ENCODE data around the gene SMIM13. TPM values are rescaled to one million over a fixed set of nuclear protein-coding genes. Genes with fewer than 3 reads are reported as not detected.

The SMIM13 gene
- total RNA-seq (2021) (16.7 and 22.2 TPM in 2 replicates), Bru-seq, nascent RNA (percentile 94 among the genes with signal in this experiment), BruChase-seq, experiment 1, labeled RNA remaining after a 2-hour chase (percentile 92 among the genes with signal in this experiment), BruChase-seq, experiment 2, labeled RNA remaining after a 6-hour chase (percentile 82 among the genes with signal in this experiment)
- long read RNA-seq, full-length matches to known transcripts: 37 of 40 reads
- long read RNA-seq, partial matches to known transcripts: 0 of 40 reads
- long read RNA-seq, other reads (novel, unspliced or antisense): 3 of 40 reads

GRCh38 chr6:11093626-11094410, at the start of gene SMIM13:
TSS of gene SMIM13 (plus strand) at chr6:11093834. CDS start at chr6:11094314, 480 bp downstream.
- intact Hi-C loops (cut with micrococcal nuclease; ENCODE audit: unreplicated experiment): loop anchor here (1.0 to 5.0 kb wide), 5 partner anchors 50 to 402 kb away; partner anchors contain the start of gene NEDD9
- BruUV-seq (replicated peaks): no TSS peak

GRCh38 chr6:11043961-11044711, 49.5 kb upstream of the SMIM13 start, which contains the start of gene ELOVL2:
TSS of gene ELOVL2 (minus strand) at chr6:11044305. CDS start at chr6:11044230, 75 bp downstream.
- ChIA-PET POLR2A (ENCODE audit: unreplicated experiment) (interaction anchor here (0.7 kb wide), 1 partner anchor 17 kb away, joined by 3 read pairs; no protein-coding TSS in a partner anchor), CTCF (no interaction called here)
- H3K4me3 ChIP-seq: no peak within 1 kb of the TSS
- TF ChIP-seq EZH2 (IDR thresholded peaks at IDR 0.05; ENCODE audit: low read depth): no peak
- no peak; the same call in 1 of the 2 replicates for TF ChIP-seq CTCF (conservative IDR thresholded peaks at IDR 0.05)
- no peaks in the 10 kb centered on the region for H4K20me1 ChIP-seq (ENCODE audit: insufficient read depth)
- no peak within 1 kb of the TSS for H3K27ac ChIP-seq
- H3K4me1 ChIP-seq (replicated peaks; ENCODE audit: insufficient read depth): no peaks in the 10 kb centered on the region
- H3F3A ChIP-seq (ENCODE audit: insufficient read depth, low read depth): no peaks in the 10 kb centered on the region
- H3K9me3 ChIP-seq (ENCODE audit: insufficient read depth, low read depth): no peaks in the 10 kb centered on the region
- H3K36me3 ChIP-seq (ENCODE audit: low read depth): no peaks in the 10 kb centered on the region
- H3K27me3 ChIP-seq (ENCODE audit: insufficient read depth, low read depth): no peaks in the 10 kb centered on the region
- no peak within 1 kb of the TSS for H3K4me2 ChIP-seq
- peak in 1 of 2 experiments; percentile 51 for DNase-seq
- intact Hi-C loops (cut with micrococcal nuclease; ENCODE audit: unreplicated experiment): no loop called here
- no peaks in the 10 kb centered on the region for H3K79me2 ChIP-seq (ENCODE audit: low read depth)
- H3K9me2 ChIP-seq (ENCODE audit: insufficient read depth): no peaks in the 10 kb centered on the region
- no TSS peak for BruUV-seq (replicated peaks)
- no peak within 1 kb of the TSS for H2AFZ ChIP-seq

More at GRCh38 chr6:11093626-11094410, at the start of gene SMIM13:
- CTCF ChIA-PET: interaction anchor here (1.1 kb wide), 1 partner anchor 402 kb away, joined by 4 read pairs; no protein-coding TSS in a partner anchor
- H3K27me3 ChIP-seq (ENCODE audit: insufficient read depth, low read depth): no peaks in the 10 kb centered on the region
- H3K4me1 ChIP-seq (replicated peaks; ENCODE audit: insufficient read depth): 0 out of 2 replicates have a peak, but pooled peaks cover 8% of the 10 kb centered on the region
- H3K9me3 ChIP-seq (ENCODE audit: insufficient read depth, low read depth): no peaks in the 10 kb centered on the region
- peak; percentile 88 to 96 for DNase-seq
- peak within 1 kb of the TSS; percentile 95 for H3K4me2 ChIP-seq
- TF ChIP-seq EZH2 (IDR thresholded peaks at IDR 0.05; ENCODE audit: low read depth) (no peak), CTCF (conservative IDR thresholded peaks at IDR 0.05) (peak; percentile 56)
- peak within 1 kb of the TSS; percentile 76 for H3K4me3 ChIP-seq
- H4K20me1 ChIP-seq (ENCODE audit: insufficient read depth): no peaks in the 10 kb centered on the region
- no peaks in the 10 kb centered on the region for H3K36me3 ChIP-seq (ENCODE audit: low read depth)
- H2AFZ ChIP-seq: peak within 1 kb of the TSS; percentile 96
- no peaks in the 10 kb centered on the region for H3K9me2 ChIP-seq (ENCODE audit: insufficient read depth)
- 0 out of 2 replicates have a peak, but pooled peaks cover 6% of the 10 kb centered on the region for H3F3A ChIP-seq (ENCODE audit: insufficient read depth, low read depth)
- peak within 1 kb of the TSS; percentile 64 for H3K27ac ChIP-seq
- POLR2A ChIA-PET (ENCODE audit: unreplicated experiment): interaction anchor here (0.5 to 1.0 kb wide), 9 partner anchors 14 to 1005 kb away, joined by 3 to 7 read pairs (median 3); partner anchors contain the start of genes NEDD9 and TMEM14C
- H3K79me2 ChIP-seq (ENCODE audit: low read depth): peaks cover 44% of the 10 kb centered on the region

GRCh38 chr6:11044712-11045167, 48.9 kb upstream of the SMIM13 start:
- ChIA-PET CTCF (no interaction called here), POLR2A (ENCODE audit: unreplicated experiment) (no interaction called here)
- BruUV-seq (replicated peaks): no TSS peak
- no peaks in the 10 kb centered on the region for H3K4me1 ChIP-seq (replicated peaks; ENCODE audit: insufficient read depth)
- H3K4me3 ChIP-seq: no peak overlapping the region
- no peaks in the 10 kb centered on the region for H3K27me3 ChIP-seq (ENCODE audit: insufficient read depth, low read depth)
- DNase-seq: no peak
- no peaks in the 10 kb centered on the region for H3K9me3 ChIP-seq (ENCODE audit: insufficient read depth, low read depth)
- no peaks in the 10 kb centered on the region for H4K20me1 ChIP-seq (ENCODE audit: insufficient read depth)
- no peak overlapping the region for H3K27ac ChIP-seq
- intact Hi-C loops (cut with micrococcal nuclease; ENCODE audit: unreplicated experiment): no loop called here
- no peaks in the 10 kb centered on the region for H3F3A ChIP-seq (ENCODE audit: insufficient read depth, low read depth)
- H3K36me3 ChIP-seq (ENCODE audit: low read depth): no peaks in the 10 kb centered on the region
- H3K9me2 ChIP-seq (ENCODE audit: insufficient read depth): no peaks in the 10 kb centered on the region
- H3K4me2 ChIP-seq: no peak overlapping the region
- TF ChIP-seq CTCF (conservative IDR thresholded peaks at IDR 0.05) (no peak), EZH2 (IDR thresholded peaks at IDR 0.05; ENCODE audit: low read depth) (no peak)
- no peak overlapping the region for H2AFZ ChIP-seq
- H3K79me2 ChIP-seq (ENCODE audit: low read depth): no peaks in the 10 kb centered on the region

Measured in PC-9 (cell line).